Neural cell (in vitro differentiated cells): ENCODE data around the gene IPO11. TPM values are rescaled to one million over a fixed set of nuclear protein-coding genes. Genes with fewer than 3 reads are reported as not detected.

ENCODE experiments used
- H2AFZ ChIP-seq: fragments of 200-600, 300-800 bp; sonication (generic), shearing (Covaris generic); 2 replicates; pipeline ENCODE4 v1.6.0; 2014; ENCODE audit warnings: low read depth, mild to moderate bottlenecking, antibody characterized with exemption, low read length, moderate library complexity
- H3F3A ChIP-seq: fragments of 200-600 bp; shearing (Covaris generic); 2 replicates; pipeline ENCODE4 v1.6.1; 2016; ENCODE audit warnings: mild to moderate bottlenecking, moderate library complexity, mixed read lengths, antibody characterized with exemption, low read length; ENCODE audit not compliant: insufficient read depth, poor library complexity, severe bottlenecking
- H3K27ac ChIP-seq: fragments of 200-600, 300-800 bp; sonication (generic), shearing (Covaris generic); 2 replicates; pipeline ENCODE4 v1.5.1; 2014; ENCODE audit warnings: mild to moderate bottlenecking, low read length, moderate library complexity
- H3K27me3 ChIP-seq: fragments of 300-800, 200-600 bp; sonication (generic), shearing (Covaris generic); 2 replicates; pipeline ENCODE4 v1.6.0; 2014; ENCODE audit warnings: mild to moderate bottlenecking, low read depth, low read length, moderate library complexity; ENCODE audit not compliant: insufficient read depth
- H3K36me3 ChIP-seq: fragments of 300-800, 200-600 bp; sonication (generic), shearing (Covaris generic); 2 replicates; pipeline ENCODE4 v1.5.1; 2014; ENCODE audit warnings: mild to moderate bottlenecking, antibody characterized with exemption, low read length, moderate library complexity; ENCODE audit not compliant: insufficient read depth
- H3K4me2 ChIP-seq: fragments of 300-800, 200-600 bp; sonication (generic), shearing (Covaris generic); 2 replicates; pipeline ENCODE4 v1.6.0; 2014; ENCODE audit warnings: mild to moderate bottlenecking, low read length
- H3K4me3 ChIP-seq: fragments of 300-800, 200-600 bp; sonication (generic), shearing (Covaris generic); 2 replicates; pipeline ENCODE4 v1.5.1; 2014; ENCODE audit warnings: mild to moderate bottlenecking, low read length, moderate library complexity
- H3K79me2 ChIP-seq: fragments of 200-600 bp; shearing (Covaris generic); replicated peaks from 2 replicates; pipeline ENCODE4 v1.6.0; 2014; ENCODE audit warnings: mild to moderate bottlenecking, low read length, moderate library complexity; ENCODE audit not compliant: insufficient read depth
- H3K9ac ChIP-seq: fragments of 300-800, 200-600 bp; sonication (generic), shearing (Covaris generic); 2 replicates; pipeline ENCODE4 v1.6.1; 2016; ENCODE audit warnings: mild to moderate bottlenecking, low read length, mixed read lengths
- H3K9me2 ChIP-seq: fragments of 200-600 bp; shearing (Covaris generic); 2 replicates; pipeline ENCODE4 v1.6.1; 2016; ENCODE audit warnings: mild to moderate bottlenecking, low read length, mixed read lengths; ENCODE audit not compliant: insufficient read depth
- H3K9me3 ChIP-seq: fragments of 200-600, 300-800 bp; sonication (generic), shearing (Covaris generic); 2 replicates; pipeline ENCODE4 v1.6.1; 2016; ENCODE audit warnings: mild to moderate bottlenecking, mixed run types, low read length, moderate library complexity, mixed read lengths
- H4K20me1 ChIP-seq: fragments of 200-600 bp; shearing (Covaris generic); 2 replicates; pipeline ENCODE4 v1.6.1; 2016; ENCODE audit warnings: mild to moderate bottlenecking, mixed run types; ENCODE audit not compliant: insufficient read depth
- EP300 ChIP-seq: fragments of 450-650 bp; conservative IDR thresholded peaks from 2 replicates; pipeline ENCODE4 v1.6.1; 2014; ENCODE audit warnings: antibody characterized with exemption, mild to moderate bottlenecking, moderate library complexity; ENCODE audit not compliant: poor library complexity, severe bottlenecking
- EZH2 ChIP-seq: fragments of 200-600, 300-800 bp; shearing (Covaris generic), sonication (generic); IDR thresholded peaks from 2 replicates; pipeline ENCODE4 v1.6.1; 2014; ENCODE audit warnings: antibody characterized with exemption, low read length, borderline replicate concordance, mild to moderate bottlenecking; ENCODE audit not compliant: insufficient read depth, poor library complexity, severe bottlenecking
- MXI1 ChIP-seq: fragments of 450-650 bp; conservative IDR thresholded peaks from 2 replicates; pipeline ENCODE4 v1.6.1; 2014; ENCODE audit warnings: antibody characterized with exemption, mild to moderate bottlenecking; ENCODE audit not compliant: poor library complexity, severe bottlenecking
- POLR2AphosphoS5 ChIP-seq: IDR thresholded peaks from 2 replicates; pipeline ENCODE4 v1.6.1; 2012
- RAD21 ChIP-seq: fragments of 450-650 bp; conservative IDR thresholded peaks from 2 replicates; pipeline ENCODE4 v1.6.1; 2014; ENCODE audit warnings: antibody characterized with exemption, mild to moderate bottlenecking, moderate library complexity
- SMC3 ChIP-seq: fragments of 450-650 bp; conservative IDR thresholded peaks from 2 replicates; pipeline ENCODE4 v1.6.1; 2014; ENCODE audit warnings: antibody characterized with exemption, mild to moderate bottlenecking, moderate library complexity; ENCODE audit not compliant: poor library complexity
- TAF1 ChIP-seq: IDR thresholded peaks from 2 replicates; pipeline ENCODE4 v1.6.1; 2012; ENCODE audit warnings: low read depth
- polyA plus RNA-seq: library from polyadenylated mRNA; depleted of rRNA; stranded (reverse); fragments of >200 nt; gene quantifications from 2 replicates; pipeline ENCODE4 v1.2.3, GENCODE V29; 2014
- TF ChIP-seq, protein P1 (sequence below): IDR thresholded peaks from 2 replicates; pipeline ENCODE4 v1.6.1; 2012; ENCODE audit warnings: borderline replicate concordance
- TF ChIP-seq, protein P2 (sequence below): fragments of 450-650 bp; IDR thresholded peaks from 2 replicates; pipeline ENCODE4 v1.5.1; 2014; ENCODE audit warnings: antibody characterized with exemption, mild to moderate bottlenecking, moderate library complexity; ENCODE audit not compliant: poor library complexity, severe bottlenecking

The IPO11 gene
- polyA plus RNA-seq, 1 donor from 2014 or later = 12.5 TPM

DNA sequence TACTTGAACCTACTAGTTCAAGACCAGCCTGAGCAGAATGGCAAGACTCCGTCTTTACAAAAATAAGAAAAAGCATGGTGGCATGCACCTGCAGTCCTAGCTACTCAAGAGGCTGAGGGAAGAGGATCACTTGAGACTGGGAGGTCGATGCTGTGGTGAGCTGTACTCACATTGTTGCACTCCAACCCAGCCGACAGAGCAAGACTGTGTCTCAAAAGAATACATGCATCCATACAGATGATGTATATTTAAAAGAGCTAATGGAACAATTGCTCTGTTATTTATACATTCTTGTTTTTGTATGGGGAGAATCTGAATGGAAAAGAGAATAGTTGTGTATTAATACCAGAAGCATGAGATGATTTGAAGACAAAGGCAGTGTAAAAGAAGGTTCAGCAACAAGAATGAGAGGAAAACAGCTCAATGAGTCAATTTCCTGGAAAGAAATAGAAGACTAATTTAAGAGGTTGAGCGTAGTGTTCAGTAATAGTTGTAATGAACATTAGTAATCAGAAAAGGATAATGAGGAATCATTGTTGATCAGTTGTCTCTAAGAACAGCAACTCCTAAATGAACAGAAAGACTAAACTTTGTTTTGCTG lies 164.1 kb downstream of the IPO11 start:
- no peak for TF ChIP-seq POLR2AphosphoS5
- TF ChIP-seq, protein P1, sequence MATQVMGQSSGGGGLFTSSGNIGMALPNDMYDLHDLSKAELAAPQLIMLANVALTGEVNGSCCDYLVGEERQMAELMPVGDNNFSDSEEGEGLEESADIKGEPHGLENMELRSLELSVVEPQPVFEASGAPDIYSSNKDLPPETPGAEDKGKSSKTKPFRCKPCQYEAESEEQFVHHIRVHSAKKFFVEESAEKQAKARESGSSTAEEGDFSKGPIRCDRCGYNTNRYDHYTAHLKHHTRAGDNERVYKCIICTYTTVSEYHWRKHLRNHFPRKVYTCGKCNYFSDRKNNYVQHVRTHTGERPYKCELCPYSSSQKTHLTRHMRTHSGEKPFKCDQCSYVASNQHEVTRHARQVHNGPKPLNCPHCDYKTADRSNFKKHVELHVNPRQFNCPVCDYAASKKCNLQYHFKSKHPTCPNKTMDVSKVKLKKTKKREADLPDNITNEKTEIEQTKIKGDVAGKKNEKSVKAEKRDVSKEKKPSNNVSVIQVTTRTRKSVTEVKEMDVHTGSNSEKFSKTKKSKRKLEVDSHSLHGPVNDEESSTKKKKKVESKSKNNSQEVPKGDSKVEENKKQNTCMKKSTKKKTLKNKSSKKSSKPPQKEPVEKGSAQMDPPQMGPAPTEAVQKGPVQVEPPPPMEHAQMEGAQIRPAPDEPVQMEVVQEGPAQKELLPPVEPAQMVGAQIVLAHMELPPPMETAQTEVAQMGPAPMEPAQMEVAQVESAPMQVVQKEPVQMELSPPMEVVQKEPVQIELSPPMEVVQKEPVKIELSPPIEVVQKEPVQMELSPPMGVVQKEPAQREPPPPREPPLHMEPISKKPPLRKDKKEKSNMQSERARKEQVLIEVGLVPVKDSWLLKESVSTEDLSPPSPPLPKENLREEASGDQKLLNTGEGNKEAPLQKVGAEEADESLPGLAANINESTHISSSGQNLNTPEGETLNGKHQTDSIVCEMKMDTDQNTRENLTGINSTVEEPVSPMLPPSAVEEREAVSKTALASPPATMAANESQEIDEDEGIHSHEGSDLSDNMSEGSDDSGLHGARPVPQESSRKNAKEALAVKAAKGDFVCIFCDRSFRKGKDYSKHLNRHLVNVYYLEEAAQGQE = no peak
- TF ChIP-seq, protein P2, sequence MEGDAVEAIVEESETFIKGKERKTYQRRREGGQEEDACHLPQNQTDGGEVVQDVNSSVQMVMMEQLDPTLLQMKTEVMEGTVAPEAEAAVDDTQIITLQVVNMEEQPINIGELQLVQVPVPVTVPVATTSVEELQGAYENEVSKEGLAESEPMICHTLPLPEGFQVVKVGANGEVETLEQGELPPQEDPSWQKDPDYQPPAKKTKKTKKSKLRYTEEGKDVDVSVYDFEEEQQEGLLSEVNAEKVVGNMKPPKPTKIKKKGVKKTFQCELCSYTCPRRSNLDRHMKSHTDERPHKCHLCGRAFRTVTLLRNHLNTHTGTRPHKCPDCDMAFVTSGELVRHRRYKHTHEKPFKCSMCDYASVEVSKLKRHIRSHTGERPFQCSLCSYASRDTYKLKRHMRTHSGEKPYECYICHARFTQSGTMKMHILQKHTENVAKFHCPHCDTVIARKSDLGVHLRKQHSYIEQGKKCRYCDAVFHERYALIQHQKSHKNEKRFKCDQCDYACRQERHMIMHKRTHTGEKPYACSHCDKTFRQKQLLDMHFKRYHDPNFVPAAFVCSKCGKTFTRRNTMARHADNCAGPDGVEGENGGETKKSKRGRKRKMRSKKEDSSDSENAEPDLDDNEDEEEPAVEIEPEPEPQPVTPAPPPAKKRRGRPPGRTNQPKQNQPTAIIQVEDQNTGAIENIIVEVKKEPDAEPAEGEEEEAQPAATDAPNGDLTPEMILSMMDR = no peak
- H3K27me3 ChIP-seq = no peaks in the 10 kb centered on the region
- no peaks in the 10 kb centered on the region for H3K79me2 ChIP-seq
- no peak overlapping the region for H3K27ac ChIP-seq
- no peak overlapping the region for H3K4me2 ChIP-seq
- H3F3A ChIP-seq = no peaks in the 10 kb centered on the region
- H4K20me1 ChIP-seq = no peaks in the 10 kb centered on the region
- no peaks in the 10 kb centered on the region for H3K9me3 ChIP-seq
- H2AFZ ChIP-seq = no peak overlapping the region
- no peaks in the 10 kb centered on the region for H3K9me2 ChIP-seq
- no peaks in the 10 kb centered on the region for H3K36me3 ChIP-seq
- no peak overlapping the region for H3K4me3 ChIP-seq
- H3K9ac ChIP-seq = no peak overlapping the region

DNA sequence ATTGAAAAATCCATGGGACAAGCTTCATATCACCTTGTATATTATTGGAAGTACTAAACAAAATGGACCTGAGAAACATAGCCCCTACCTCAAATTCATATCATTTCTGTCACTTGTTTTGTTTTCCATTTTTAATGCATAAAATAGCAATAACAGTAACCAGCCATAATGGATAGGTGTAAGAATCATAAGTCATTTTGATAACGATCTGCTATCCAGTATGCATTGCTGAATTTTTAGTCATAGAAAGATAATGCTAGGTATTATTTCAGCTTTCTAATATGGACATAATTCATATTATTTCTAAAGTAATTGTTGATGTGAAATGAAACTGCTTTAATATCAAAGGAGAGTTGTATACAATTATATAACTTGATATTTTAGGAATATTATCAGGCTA lies 164.9 kb downstream of the IPO11 start:
- Histone ChIP-seq H3K27me3 (no peaks in the 10 kb centered on the region), H3K36me3 (no peaks in the 10 kb centered on the region), H2AFZ (no peak overlapping the region), H3K79me2 (no peaks in the 10 kb centered on the region), H3K27ac (no peak overlapping the region), H3K9ac (no peak overlapping the region), H3K9me2 (no peaks in the 10 kb centered on the region), H3K4me3 (no peak overlapping the region), H4K20me1 (no peaks in the 10 kb centered on the region), H3F3A (no peaks in the 10 kb centered on the region), H3K4me2 (no peak overlapping the region), H3K9me3 (no peaks in the 10 kb centered on the region)
- no peak for TF ChIP-seq POLR2AphosphoS5
- no peak for TF ChIP-seq EP300
- TF ChIP-seq SMC3 = no peak
- TF ChIP-seq RAD21 = no peak
- TF ChIP-seq, protein P1 = no peak
- TF ChIP-seq MXI1 = no peak
- no peak for TF ChIP-seq EZH2
- TF ChIP-seq, protein P2 = no peak
- no peak for TF ChIP-seq TAF1
